Measurements from ENCODE around the gene PIMREG.
A peak's percentile ranks its signal among the peaks of the same experiment; 100 is the strongest.

The PIMREG gene

GRCh38 chr17:6435051-6435450 lies 9.2 kb upstream of the PIMREG start, which contains the start of gene AIPL1:
Gene AIPL1, minus strand, starts transcription at chr17:6435121. Its CDS starts 17 bp downstream, at chr17:6435104.
- Histone ChIP-seq H3K9me3 (ENCODE audit: control insufficient read depth, insufficient read depth, low read depth, low read length) (no peaks in the 10 kb centered on the region; the same call in 1 of the 2 replicates), H3K4me3 (ENCODE audit: low read depth, low read length) (no peak within 1 kb of the TSS), H3K27ac (ENCODE audit: extremely low read depth, low read depth, low read length) (no peak within 1 kb of the TSS), H3K36me3 (ENCODE audit: control insufficient read depth in 2 of 2, insufficient read depth in 1 of 2, low read length in 2 of 2) (no peaks in the 10 kb centered on the region), H3K4me1 (ENCODE audit: control insufficient read depth, insufficient read depth, low read length) (no peaks in the 10 kb centered on the region)
- ChIA-PET POLR2A (interaction anchor here (0.5 to 1.4 kb wide), 3 partner anchors 9 to 1183 kb away, joined by 3 to 8 read pairs (median 5); partner anchors contain the start of gene PIMREG), CTCF (interaction anchor here (0.6 to 2.2 kb wide), 11 partner anchors 9 to 853 kb away, joined by 3 to 15 read pairs (median 4); partner anchors contain the start of gene PIMREG)
- TF ChIP-seq ZNF121 (tag by site-specific recombination; IDR thresholded peaks at IDR 0.05) (no peak), ZNF670 (tag by site-specific recombination; IDR thresholded peaks at IDR 0.05; ENCODE audit: low read depth) (no peak), ZFHX2 (tag by site-specific recombination; conservative IDR thresholded peaks at IDR 0.05) (no peak), ZNF704 (tag by site-specific recombination; IDR thresholded peaks at IDR 0.05) (no peak), ZNF175 (tag by site-specific recombination; IDR thresholded peaks at IDR 0.05) (no peak), ZNF621 (tag by site-specific recombination; IDR thresholded peaks at IDR 0.05) (no peak), ZNF501 (tag by site-specific recombination; IDR thresholded peaks at IDR 0.05) (no peak), HOXD13 (CRISPR knock-in tag; IDR thresholded peaks at IDR 0.05; ENCODE audit: borderline replicate concordance) (no peak), ZNF114 (tag by site-specific recombination; IDR thresholded peaks at IDR 0.05) (no peak), ZNF571 (tag by site-specific recombination; IDR thresholded peaks at IDR 0.05) (no peak), ZNF529 (tag by site-specific recombination; IDR thresholded peaks at IDR 0.05; ENCODE audit: insufficient replicate concordance) (no peak), ZNF433 (tag by site-specific recombination; IDR thresholded peaks at IDR 0.05; ENCODE audit: low read depth) (no peak), SP3 (tag by site-specific recombination; IDR thresholded peaks at IDR 0.05) (no peak), ZSCAN16 (tag by site-specific recombination; IDR thresholded peaks at IDR 0.05) (no peak), ZNF202 (tag by site-specific recombination; IDR thresholded peaks at IDR 0.05; ENCODE audit: borderline replicate concordance) (no peak), ZNF37A (tag by site-specific recombination; IDR thresholded peaks at IDR 0.05) (no peak), ZNF391 (tag by site-specific recombination; IDR thresholded peaks at IDR 0.05; ENCODE audit: borderline replicate concordance, low read depth) (no peak)
- TF ChIP-seq, protein P1, sequence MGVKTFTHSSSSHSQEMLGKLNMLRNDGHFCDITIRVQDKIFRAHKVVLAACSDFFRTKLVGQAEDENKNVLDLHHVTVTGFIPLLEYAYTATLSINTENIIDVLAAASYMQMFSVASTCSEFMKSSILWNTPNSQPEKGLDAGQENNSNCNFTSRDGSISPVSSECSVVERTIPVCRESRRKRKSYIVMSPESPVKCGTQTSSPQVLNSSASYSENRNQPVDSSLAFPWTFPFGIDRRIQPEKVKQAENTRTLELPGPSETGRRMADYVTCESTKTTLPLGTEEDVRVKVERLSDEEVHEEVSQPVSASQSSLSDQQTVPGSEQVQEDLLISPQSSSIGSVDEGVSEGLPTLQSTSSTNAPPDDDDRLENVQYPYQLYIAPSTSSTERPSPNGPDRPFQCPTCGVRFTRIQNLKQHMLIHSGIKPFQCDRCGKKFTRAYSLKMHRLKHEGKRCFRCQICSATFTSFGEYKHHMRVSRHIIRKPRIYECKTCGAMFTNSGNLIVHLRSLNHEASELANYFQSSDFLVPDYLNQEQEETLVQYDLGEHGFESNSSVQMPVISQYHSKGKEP (tag by site-specific recombination; IDR thresholded peaks at IDR 0.05): no peak

- H3K36me3 ChIP-seq (ENCODE audit: control insufficient read depth in 2 of 2, insufficient read depth in 1 of 2, low read length in 2 of 2): no peaks in the 10 kb centered on the region
- ChIA-PET CTCF (interaction anchor here (0.6 to 2.2 kb wide), 26 partner anchors 8 to 1810 kb away, joined by 3 to 15 read pairs (median 4); partner anchors contain the start of genes NLRP1 and PIMREG), POLR2A (interaction anchor here (0.7 to 1.4 kb wide), 3 partner anchors 8 to 1559 kb away, joined by 4 to 8 read pairs (median 5); partner anchors contain the start of gene PIMREG)
- no peak overlapping the region for H3K4me3 ChIP-seq (ENCODE audit: low read depth, low read length)
- no peaks in the 10 kb centered on the region for H3K4me1 ChIP-seq (ENCODE audit: control insufficient read depth, insufficient read depth, low read length)
- H3K9me3 ChIP-seq (ENCODE audit: control insufficient read depth, insufficient read depth, low read depth, low read length): no peaks in the 10 kb centered on the region
- no peak overlapping the region for H3K27ac ChIP-seq (ENCODE audit: extremely low read depth, low read depth, low read length)
- TF ChIP-seq ZNF837 (tag by site-specific recombination; IDR thresholded peaks at IDR 0.05): no peak
- no peak for TF ChIP-seq ZNF184 (tag by site-specific recombination; IDR thresholded peaks at IDR 0.05)
- no peak for TF ChIP-seq ZNF521 (tag by site-specific recombination; IDR thresholded peaks at IDR 0.05)
- no peak for TF ChIP-seq ZNF140 (tag by site-specific recombination; IDR thresholded peaks at IDR 0.05)
- TF ChIP-seq, protein P2, sequence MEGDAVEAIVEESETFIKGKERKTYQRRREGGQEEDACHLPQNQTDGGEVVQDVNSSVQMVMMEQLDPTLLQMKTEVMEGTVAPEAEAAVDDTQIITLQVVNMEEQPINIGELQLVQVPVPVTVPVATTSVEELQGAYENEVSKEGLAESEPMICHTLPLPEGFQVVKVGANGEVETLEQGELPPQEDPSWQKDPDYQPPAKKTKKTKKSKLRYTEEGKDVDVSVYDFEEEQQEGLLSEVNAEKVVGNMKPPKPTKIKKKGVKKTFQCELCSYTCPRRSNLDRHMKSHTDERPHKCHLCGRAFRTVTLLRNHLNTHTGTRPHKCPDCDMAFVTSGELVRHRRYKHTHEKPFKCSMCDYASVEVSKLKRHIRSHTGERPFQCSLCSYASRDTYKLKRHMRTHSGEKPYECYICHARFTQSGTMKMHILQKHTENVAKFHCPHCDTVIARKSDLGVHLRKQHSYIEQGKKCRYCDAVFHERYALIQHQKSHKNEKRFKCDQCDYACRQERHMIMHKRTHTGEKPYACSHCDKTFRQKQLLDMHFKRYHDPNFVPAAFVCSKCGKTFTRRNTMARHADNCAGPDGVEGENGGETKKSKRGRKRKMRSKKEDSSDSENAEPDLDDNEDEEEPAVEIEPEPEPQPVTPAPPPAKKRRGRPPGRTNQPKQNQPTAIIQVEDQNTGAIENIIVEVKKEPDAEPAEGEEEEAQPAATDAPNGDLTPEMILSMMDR (tag by site-specific recombination; IDR thresholded peaks at IDR 0.05): peak; percentile 59
- no peak for TF ChIP-seq SALL2 (tag by site-specific recombination; IDR thresholded peaks at IDR 0.05; ENCODE audit: borderline replicate concordance)
- TF ChIP-seq, protein P3, sequence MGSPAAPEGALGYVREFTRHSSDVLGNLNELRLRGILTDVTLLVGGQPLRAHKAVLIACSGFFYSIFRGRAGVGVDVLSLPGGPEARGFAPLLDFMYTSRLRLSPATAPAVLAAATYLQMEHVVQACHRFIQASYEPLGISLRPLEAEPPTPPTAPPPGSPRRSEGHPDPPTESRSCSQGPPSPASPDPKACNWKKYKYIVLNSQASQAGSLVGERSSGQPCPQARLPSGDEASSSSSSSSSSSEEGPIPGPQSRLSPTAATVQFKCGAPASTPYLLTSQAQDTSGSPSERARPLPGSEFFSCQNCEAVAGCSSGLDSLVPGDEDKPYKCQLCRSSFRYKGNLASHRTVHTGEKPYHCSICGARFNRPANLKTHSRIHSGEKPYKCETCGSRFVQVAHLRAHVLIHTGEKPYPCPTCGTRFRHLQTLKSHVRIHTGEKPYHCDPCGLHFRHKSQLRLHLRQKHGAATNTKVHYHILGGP (tag by site-specific recombination; IDR thresholded peaks at IDR 0.05): no peak
- no peak for TF ChIP-seq ZNF19 (tag by site-specific recombination; IDR thresholded peaks at IDR 0.05; ENCODE audit: low read depth)
- TF ChIP-seq ZNF311 (tag by site-specific recombination; IDR thresholded peaks at IDR 0.05; ENCODE audit: borderline replicate concordance): no peak
- no peak for TF ChIP-seq ZNF473 (tag by site-specific recombination; IDR thresholded peaks at IDR 0.05)
- no peak for TF ChIP-seq ZBTB7A (tag by site-specific recombination; IDR thresholded peaks at IDR 0.05; ENCODE audit: low read depth)
- TF ChIP-seq, protein P4, sequence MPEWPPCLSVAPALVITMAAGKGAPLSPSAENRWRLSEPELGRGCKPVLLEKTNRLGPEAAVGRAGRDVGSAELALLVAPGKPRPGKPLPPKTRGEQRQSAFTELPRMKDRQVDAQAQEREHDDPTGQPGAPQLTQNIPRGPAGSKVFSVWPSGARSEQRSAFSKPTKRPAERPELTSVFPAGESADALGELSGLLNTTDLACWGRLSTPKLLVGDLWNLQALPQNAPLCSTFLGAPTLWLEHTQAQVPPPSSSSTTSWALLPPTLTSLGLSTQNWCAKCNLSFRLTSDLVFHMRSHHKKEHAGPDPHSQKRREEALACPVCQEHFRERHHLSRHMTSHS (tag by site-specific recombination; IDR thresholded peaks at IDR 0.05): no peak
- TF ChIP-seq ZNF391 (tag by site-specific recombination; IDR thresholded peaks at IDR 0.05; ENCODE audit: borderline replicate concordance, low read depth): no peak
- no peak for TF ChIP-seq ZNF335 (tag by site-specific recombination; conservative IDR thresholded peaks at IDR 0.05)
These were observed 8.3 kb upstream of the PIMREG start for GRCh38 chr17:6435968-6436367.

Measured in HEK293 (cell line).